ENCODE results near the gene EARS2. TPM values are rescaled to one million over a fixed set of nuclear protein-coding genes. Genes with fewer than 3 reads are reported as not detected.

EARS2 gene
- total and polyA plus RNA-seq, 2 of the 8 experiments (the other 6 are each of a cell fraction or from before 2014, with no cell fraction given), result 47.8 to 111 TPM

DNA sequence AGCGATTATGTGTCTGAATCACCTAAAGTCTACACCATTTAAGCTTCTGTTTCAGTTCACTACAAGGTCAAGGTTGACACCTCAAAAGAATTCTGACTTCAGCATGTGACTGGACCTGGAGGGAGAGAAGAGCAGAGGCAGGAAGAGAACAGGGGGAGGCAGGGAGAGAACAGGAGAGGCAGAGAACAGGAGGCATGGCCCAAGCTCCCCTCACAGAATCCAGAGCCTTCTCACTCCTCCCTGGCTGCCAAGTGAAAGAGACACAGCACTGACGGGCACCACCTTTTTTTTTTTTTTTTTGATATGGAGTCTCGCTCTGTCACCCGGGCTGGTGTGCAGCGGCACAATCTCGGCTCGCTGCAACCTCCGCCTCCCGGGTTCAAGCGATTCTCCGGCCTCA, 58.3 kb downstream of the EARS2 start (continued):
- TF ChIP-seq SAP30 (IDR thresholded peaks at IDR 0.05; ENCODE audit: insufficient read depth, insufficient replicate concordance, low read length) (no peak), TAF7 (optimal IDR thresholded peaks at IDR 0.05; ENCODE audit: borderline replicate concordance, low read depth, low read length) (no peak), BCL11A (IDR thresholded peaks at IDR 0.05; ENCODE audit: low read depth in 2 of 2, low read length in 2 of 2) (no peak)
- TF ChIP-seq, protein P1, sequence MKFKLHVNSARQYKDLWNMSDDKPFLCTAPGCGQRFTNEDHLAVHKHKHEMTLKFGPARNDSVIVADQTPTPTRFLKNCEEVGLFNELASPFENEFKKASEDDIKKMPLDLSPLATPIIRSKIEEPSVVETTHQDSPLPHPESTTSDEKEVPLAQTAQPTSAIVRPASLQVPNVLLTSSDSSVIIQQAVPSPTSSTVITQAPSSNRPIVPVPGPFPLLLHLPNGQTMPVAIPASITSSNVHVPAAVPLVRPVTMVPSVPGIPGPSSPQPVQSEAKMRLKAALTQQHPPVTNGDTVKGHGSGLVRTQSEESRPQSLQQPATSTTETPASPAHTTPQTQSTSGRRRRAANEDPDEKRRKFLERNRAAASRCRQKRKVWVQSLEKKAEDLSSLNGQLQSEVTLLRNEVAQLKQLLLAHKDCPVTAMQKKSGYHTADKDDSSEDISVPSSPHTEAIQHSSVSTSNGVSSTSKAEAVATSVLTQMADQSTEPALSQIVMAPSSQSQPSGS (IDR thresholded peaks at IDR 0.05; ENCODE audit: low read length), result no peak
